Endothelial cell of umbilical vein (primary cell): Measurements from ENCODE around the gene USP40. TPM values are rescaled to one million over a fixed set of nuclear protein-coding genes. Genes with fewer than 3 reads are reported as not detected.

Experiments used
- BruUV-seq: library from RNA; stranded (reverse); fragments of 400-500 nt; replicated peaks from 2 replicates; lab custom pipeline; 2021; lab: Mats Ljungman, UMichigan
- CTCF ChIA-PET: fragments of 300-600, 350-600 bp; sonication (Branson Sonifier 250); formaldehyde crosslinking; loops from one replicate; lab custom pipeline; 2021; ENCODE audit warnings: antibody characterized with exemption, inconsistent platforms; lab: Charles Lee
- POLR2A ChIA-PET: fragments of 300-600, 350-600 bp; sonication (Branson Sonifier 250); formaldehyde crosslinking; loops from one replicate; lab custom pipeline; 2021; ENCODE audit warnings: antibody characterized with exemption, inconsistent platforms; lab: Charles Lee
- DNase-seq: peaks from one replicate; pipeline ENCODE4 v3.0.0-alpha.2; 2011; ENCODE audit warnings: low read depth, low spot score
- FAIRE-seq: peaks from 2 replicates; lab custom pipeline; 2011; peaks lifted over from hg19 to GRCh38; lab: Jason Lieb, UNC
- H2AFZ ChIP-seq: 2 replicates; pipeline ENCODE4 v1.6.0; 2012; ENCODE audit warnings: low read depth, low read length, control low read depth, inconsistent platforms
- H3K27ac ChIP-seq: 2 replicates; pipeline ENCODE4 v1.5.1; 2011; ENCODE audit warnings: low read depth, mild to moderate bottlenecking, control low read depth, low read length, moderate library complexity; ENCODE audit not compliant: insufficient read depth
- H3K27me3 ChIP-seq, 2 experiments: 2 replicates each; pipeline versions ENCODE4 v1.6.0 to v1.6.1; 2011; ENCODE audit warnings: low read length in 2 of 2, mixed read lengths in 1 of 2; ENCODE audit not compliant: control insufficient read depth in 2 of 2, insufficient read depth in 2 of 2
- H3K36me3 ChIP-seq, 2 experiments: 2 replicates in 1 of 2; 3 replicates in 1 of 2; pipeline ENCODE4 v1.5.1; 2011; ENCODE audit warnings: low read length in 2 of 2, mild to moderate bottlenecking in 1 of 2, moderate library complexity in 1 of 2; ENCODE audit not compliant: control insufficient read depth in 2 of 2, insufficient read depth in 2 of 2; ENCODE audit errors: extremely low read depth in 1 of 2
- H3K4me1 ChIP-seq: 3 replicates; pipeline ENCODE4 v1.5.1; 2011; ENCODE audit warnings: mild to moderate bottlenecking, low read length; ENCODE audit not compliant: control insufficient read depth, insufficient read depth; ENCODE audit errors: extremely low read depth
- H3K4me2 ChIP-seq: 2 replicates; pipeline ENCODE4 v1.6.1; 2011; ENCODE audit warnings: low read length, control low read depth, mixed read lengths; ENCODE audit not compliant: insufficient read depth
- H3K4me3 ChIP-seq, 3 experiments: fragments of 200-600 bp in 1 of 3; sonication (generic), shearing (Covaris generic) in 1 of 3; replicated peaks in 1 of 3; 2 replicates each; pipeline ENCODE4 v1.5.1; 2011 to 2016; ENCODE audit warnings: control low read depth in 3 of 3, low read length in 3 of 3, mild to moderate bottlenecking in 2 of 3, inconsistent platforms in 1 of 3, low read depth in 1 of 3, moderate library complexity in 1 of 3; ENCODE audit not compliant: insufficient read depth in 1 of 3
- H3K79me2 ChIP-seq: 2 replicates; pipeline ENCODE4 v1.6.0; 2012; ENCODE audit warnings: low read length, inconsistent platforms; ENCODE audit not compliant: control insufficient read depth, insufficient read depth
- H3K9ac ChIP-seq: replicated peaks from 2 replicates; pipeline ENCODE3; 2011; ENCODE audit warnings: low read length, control low read depth; ENCODE audit not compliant: insufficient read depth; ENCODE audit errors: extremely low read depth
- H3K9me1 ChIP-seq: replicated peaks from 3 replicates; pipeline ENCODE4 v1.6.0; 2011; ENCODE audit warnings: mild to moderate bottlenecking, low read length; ENCODE audit not compliant: control insufficient read depth, insufficient read depth; ENCODE audit errors: extremely low read depth
- H3K9me3 ChIP-seq: replicated peaks from 2 replicates; pipeline ENCODE4 v1.5.1; 2012; ENCODE audit warnings: low read length, inconsistent platforms; ENCODE audit not compliant: control insufficient read depth, insufficient read depth
- H4K20me1 ChIP-seq: replicated peaks from 2 replicates; pipeline ENCODE3; 2011; ENCODE audit warnings: mild to moderate bottlenecking, low read length; ENCODE audit not compliant: control insufficient read depth, insufficient read depth; ENCODE audit errors: extremely low read depth
- EZH2 ChIP-seq: IDR thresholded peaks from 2 replicates; pipeline ENCODE4 v1.6.1; 2012; ENCODE audit warnings: borderline replicate concordance, low read depth, mild to moderate bottlenecking, moderate library complexity, low read length, inconsistent platforms; ENCODE audit not compliant: severe bottlenecking
- FOS ChIP-seq: IDR thresholded peaks from 2 replicates; pipeline ENCODE4 v1.6.1; 2011; ENCODE audit warnings: mild to moderate bottlenecking, low read length, moderate library complexity, borderline replicate concordance; ENCODE audit not compliant: insufficient read depth
- GATA2 ChIP-seq: IDR thresholded peaks from 2 replicates; pipeline ENCODE4 v1.7.0; 2011; ENCODE audit warnings: low read depth, mild to moderate bottlenecking, moderate library complexity, mixed read lengths, low read length; ENCODE audit not compliant: insufficient read length, insufficient read depth
- JUN ChIP-seq: IDR thresholded peaks from 2 replicates; pipeline ENCODE4 v1.6.1; 2011; ENCODE audit warnings: borderline replicate concordance, low read depth; ENCODE audit not compliant: insufficient read length, insufficient read depth
- MYC ChIP-seq: IDR thresholded peaks from one replicate; pipeline ENCODE4 v1.6.1; 2011; ENCODE audit warnings: mild to moderate bottlenecking, low read depth, low read length
- POLR2A ChIP-seq: IDR thresholded peaks from 2 replicates; pipeline ENCODE4 v1.6.1; 2012; ENCODE audit warnings: low read depth, mild to moderate bottlenecking, control low read depth, low read length
- POLR2AphosphoS5 ChIP-seq: IDR thresholded peaks from 2 replicates; pipeline ENCODE4 v1.6.1; 2012; ENCODE audit warnings: low read depth, mild to moderate bottlenecking, control low read depth, low read length, moderate library complexity; ENCODE audit not compliant: insufficient read depth
- dilution Hi-C: fragments of 300-500 bp; cut with MboI; formaldehyde crosslinking; loops from one replicate; pipeline ENCODE4 v1.15.0; 2019; ENCODE audit warnings: low sequenced_read_pairs; ENCODE audit not compliant: extremely low pct_ligation_motif_present
- intact Hi-C: fragments of 100-400 bp; cut with micrococcal nuclease; formaldehyde crosslinking; loops from one replicate; pipeline ENCODE4 v1.10.0; 2022
- polyA plus RNA-seq, 4 experiments: library from polyadenylated mRNA; depleted of rRNA in 3 of 4; stranded (reverse) in 3 of 4; unstranded in 1 of 4; fragments of >200 nt; gene quantifications; 2 replicates each; pipeline versions ENCODE4 v1.2.1 to v1.2.3, GENCODE V29; 2011 to 2012; ENCODE audit warnings: missing spikeins in 1 of 4
- total RNA-seq: library from RNA; stranded (reverse); gene quantifications from 2 replicates; pipeline ENCODE4 v1.2.3, GENCODE V29; 2021
- TF ChIP-seq, protein P1 (sequence below), 2 donors: IDR thresholded peaks; 1 replicate in 1 of 2; 2 replicates in 1 of 2; pipeline ENCODE4 v1.5.1; 2011; ENCODE audit warnings: low read length in 2 of 2, mild to moderate bottlenecking in 2 of 2, moderate library complexity in 2 of 2, control low read depth in 1 of 2, inconsistent platforms in 1 of 2, low read depth in 1 of 2; ENCODE audit not compliant: insufficient read depth in 1 of 2; ENCODE audit errors: extremely low read depth in 1 of 2
- TF ChIP-seq, protein P2 (sequence below): IDR thresholded peaks from 2 replicates; pipeline ENCODE4 v1.6.1; 2011; ENCODE audit not compliant: insufficient read depth, insufficient read length

Gene USP40
- total and polyA plus RNA-seq, 2 donors (not counting 3 experiments of a cell fraction or from before 2014, with no cell fraction given), result 32.2 to 32.5 TPM

GRCh38 chr2:233433794-233434193 lies 132.8 kb downstream of the USP40 start:
- intact Hi-C loops, result no loop called here
- Histone ChIP-seq H3K9me1 (no peaks in the 10 kb centered on the region), H4K20me1 (no peaks in the 10 kb centered on the region), H3K4me2 (no peak overlapping the region), H3K4me1 (peaks cover 10% of the 10 kb centered on the region), H2AFZ (no peak overlapping the region), H3K9me3 (no peaks in the 10 kb centered on the region), H3K27me3 (no peaks in the 10 kb centered on the region), H3K27ac (no peak overlapping the region), H3K9ac (no peak overlapping the region), H3K79me2 (no peaks in the 10 kb centered on the region), H3K4me3 (no peak overlapping the region), H3K36me3 (peaks cover 0 to 10% of the 10 kb centered on the region in 2 experiments)
- ChIA-PET CTCF (interaction anchor here (5.1 kb wide), 1 partner anchor 10 kb away, joined by 26 read pairs; no protein-coding TSS in a partner anchor), POLR2A (no interaction called here)
- DNase-seq (no peak), FAIRE-seq (no peak)
- TF ChIP-seq MYC, result no peak
- TF ChIP-seq POLR2A, result no peak
- no peak for TF ChIP-seq FOS
- no peak for TF ChIP-seq JUN
- no peak for TF ChIP-seq EZH2
- TF ChIP-seq, protein P1, sequence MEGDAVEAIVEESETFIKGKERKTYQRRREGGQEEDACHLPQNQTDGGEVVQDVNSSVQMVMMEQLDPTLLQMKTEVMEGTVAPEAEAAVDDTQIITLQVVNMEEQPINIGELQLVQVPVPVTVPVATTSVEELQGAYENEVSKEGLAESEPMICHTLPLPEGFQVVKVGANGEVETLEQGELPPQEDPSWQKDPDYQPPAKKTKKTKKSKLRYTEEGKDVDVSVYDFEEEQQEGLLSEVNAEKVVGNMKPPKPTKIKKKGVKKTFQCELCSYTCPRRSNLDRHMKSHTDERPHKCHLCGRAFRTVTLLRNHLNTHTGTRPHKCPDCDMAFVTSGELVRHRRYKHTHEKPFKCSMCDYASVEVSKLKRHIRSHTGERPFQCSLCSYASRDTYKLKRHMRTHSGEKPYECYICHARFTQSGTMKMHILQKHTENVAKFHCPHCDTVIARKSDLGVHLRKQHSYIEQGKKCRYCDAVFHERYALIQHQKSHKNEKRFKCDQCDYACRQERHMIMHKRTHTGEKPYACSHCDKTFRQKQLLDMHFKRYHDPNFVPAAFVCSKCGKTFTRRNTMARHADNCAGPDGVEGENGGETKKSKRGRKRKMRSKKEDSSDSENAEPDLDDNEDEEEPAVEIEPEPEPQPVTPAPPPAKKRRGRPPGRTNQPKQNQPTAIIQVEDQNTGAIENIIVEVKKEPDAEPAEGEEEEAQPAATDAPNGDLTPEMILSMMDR (IDR thresholded peaks at IDR 0.05; ENCODE audit: extremely low read depth in 1 of 2, insufficient read depth in 1 of 2, low read depth in 1 of 2, low read length in 2 of 2), result no peak
- TF ChIP-seq GATA2, result no peak
- TF ChIP-seq POLR2AphosphoS5, result no peak
- TF ChIP-seq, protein P2, sequence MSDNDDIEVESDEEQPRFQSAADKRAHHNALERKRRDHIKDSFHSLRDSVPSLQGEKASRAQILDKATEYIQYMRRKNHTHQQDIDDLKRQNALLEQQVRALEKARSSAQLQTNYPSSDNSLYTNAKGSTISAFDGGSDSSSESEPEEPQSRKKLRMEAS, result no peak
- dilution Hi-C loops, result no loop called here
- no TSS peak for BruUV-seq
